Stimulated activated CD8-positive, alpha-beta memory T cell treated with anti-CD3 and anti-CD28 coated beads, Interleukin-7, amount 100 ng/mL, for 1 hour (primary cell): ENCODE data around the gene ZBTB7A.
A peak's percentile ranks its signal among the peaks of the same experiment; 100 is the strongest.

ENCODE experiments used
- DNase-seq, 2 donors: peaks; one replicate each; pipeline ENCODE4 v3.0.0-alpha.2; 2020; ENCODE audit warnings: low read depth in 2 of 2

Gene ZBTB7A

DNA sequence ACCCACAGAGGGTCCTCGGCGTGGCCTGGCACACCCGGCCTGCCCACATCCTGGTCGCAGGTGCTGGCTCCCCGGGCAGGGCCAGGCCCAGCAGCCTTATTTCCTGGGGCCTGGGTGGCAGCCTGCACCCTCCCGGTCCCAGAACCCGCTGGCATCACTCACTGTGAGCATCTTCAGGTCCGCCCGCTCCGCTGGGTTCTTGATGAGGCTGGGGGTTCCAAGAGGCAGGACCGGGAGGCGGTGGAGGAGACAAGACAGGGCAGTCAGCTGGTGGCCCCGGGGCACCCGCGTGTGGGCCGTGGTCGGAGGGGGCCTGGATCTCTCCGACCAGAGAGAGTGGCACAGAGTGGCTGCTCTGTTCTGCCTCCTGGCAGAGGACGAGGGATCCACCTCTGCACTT, 27.6 kb upstream of the ZBTB7A start:
- no peak for DNase-seq

DNA sequence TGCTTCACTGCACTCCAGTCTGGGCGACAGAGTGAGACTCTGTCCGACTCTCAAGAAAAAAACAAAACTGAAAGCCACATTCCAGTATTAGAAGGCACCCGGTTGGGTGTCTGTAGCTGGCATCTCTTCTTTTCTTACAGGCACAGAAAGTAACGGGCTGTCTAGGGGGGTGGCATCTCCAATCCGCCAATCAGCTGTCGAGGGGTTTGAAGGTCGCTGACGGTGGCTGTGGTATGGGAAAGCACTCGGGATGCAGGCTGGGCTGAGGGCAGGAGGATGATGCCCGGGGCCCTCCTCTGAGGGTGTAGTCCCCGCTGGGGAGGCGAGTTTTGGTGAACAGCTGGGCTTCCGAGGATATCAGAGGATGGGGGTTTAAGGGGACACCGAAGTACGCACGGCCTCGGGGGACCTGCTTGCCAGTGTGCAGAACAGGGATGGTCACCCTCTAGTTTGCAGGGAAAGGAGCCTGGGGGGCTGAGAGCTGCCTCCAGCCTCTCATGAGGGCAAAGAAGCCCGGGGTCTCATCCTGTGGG, 27.0 kb upstream of the ZBTB7A start:
- DNase-seq, result no peak

DNA sequence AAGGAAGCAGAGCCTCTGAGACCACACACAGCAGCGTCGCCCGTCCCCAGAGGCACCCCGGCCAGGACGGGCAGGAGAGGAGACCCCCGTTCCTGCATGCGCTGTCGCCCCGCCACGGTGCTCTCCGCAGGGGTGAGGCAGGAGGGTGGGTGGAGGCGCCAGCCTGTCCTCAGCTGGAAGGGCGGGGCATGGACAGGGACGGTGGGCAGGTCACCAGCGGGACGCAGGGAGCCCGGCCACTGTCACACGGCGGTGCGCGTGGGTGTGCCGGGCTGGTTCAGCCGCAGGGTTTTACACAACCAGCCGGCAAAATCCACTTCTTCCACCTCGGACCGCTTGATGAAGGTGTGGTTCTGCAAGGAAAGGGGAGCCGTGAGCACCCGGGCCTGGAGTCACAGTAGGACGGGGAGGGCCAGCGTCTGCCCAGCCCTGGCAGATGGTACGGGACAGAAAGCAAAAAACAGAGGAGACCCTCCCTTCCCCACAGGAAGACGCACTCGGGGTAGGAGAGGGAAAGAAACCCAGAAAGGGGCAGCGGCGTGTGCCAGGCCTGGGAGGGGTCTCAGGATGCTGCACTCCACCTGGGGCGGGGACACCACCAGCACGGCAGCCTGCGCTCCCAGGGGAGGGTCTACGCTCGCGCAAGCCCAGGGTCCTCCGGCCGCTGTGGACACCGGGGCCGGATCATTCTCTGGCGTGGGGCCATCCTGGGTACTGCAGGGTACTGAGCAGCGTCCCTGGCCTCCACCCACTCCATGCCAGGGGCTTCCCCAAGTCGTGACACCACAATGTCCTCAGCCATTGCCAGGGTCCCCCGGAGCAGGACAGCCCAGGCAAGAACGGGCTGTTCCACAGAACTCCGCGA, 23.9 kb upstream of the ZBTB7A start:
- DNase-seq, result no peak

DNA sequence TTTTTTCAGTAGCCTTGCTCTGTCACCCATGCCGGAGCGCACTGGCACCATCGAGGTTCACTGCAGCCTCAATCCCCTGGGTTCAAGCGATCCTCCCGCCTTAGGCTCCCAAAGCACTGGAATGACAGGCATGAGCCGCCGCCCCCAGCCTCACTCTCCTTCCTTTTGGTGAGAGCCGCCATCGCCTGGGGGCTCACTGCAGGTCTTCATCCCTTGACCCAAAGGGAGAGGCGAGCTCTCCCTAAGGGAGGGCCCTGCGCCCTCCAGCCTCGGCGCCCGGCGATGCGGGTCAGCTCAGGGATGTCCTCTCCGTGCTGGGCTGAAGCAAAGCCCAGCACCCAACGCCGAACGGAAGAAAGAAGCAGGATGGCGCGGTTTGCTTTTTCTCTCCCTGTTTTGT, 23.2 kb upstream of the ZBTB7A start:
- DNase-seq, result no peak

DNA sequence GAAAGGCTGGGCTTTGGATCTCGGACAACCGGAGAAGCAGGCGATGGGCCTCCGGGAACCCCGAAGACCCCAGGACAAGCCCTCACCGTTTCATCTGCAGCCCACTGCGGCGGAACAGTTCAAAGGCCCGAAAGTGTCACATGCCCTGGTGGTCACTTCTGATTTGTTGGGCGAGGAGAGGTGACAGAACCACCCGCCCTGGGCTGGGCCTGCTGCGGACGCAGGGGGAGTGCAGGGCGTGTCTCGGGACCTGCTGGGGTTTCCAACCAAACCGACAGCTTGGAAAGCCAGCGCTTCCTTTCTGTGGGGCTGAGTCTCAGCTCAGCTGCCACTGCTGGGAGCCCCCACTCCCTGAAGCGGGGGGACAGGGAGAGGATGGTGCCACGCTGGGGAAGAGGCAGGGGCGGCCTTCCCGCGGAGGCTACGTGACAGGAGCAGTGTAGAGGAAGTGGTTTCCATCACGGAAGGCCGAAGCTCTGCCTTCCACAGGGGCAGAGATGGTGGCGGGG, 22.8 kb upstream of the ZBTB7A start:
- DNase-seq, result peak in 1 of 2 donors; percentile 26

DNA sequence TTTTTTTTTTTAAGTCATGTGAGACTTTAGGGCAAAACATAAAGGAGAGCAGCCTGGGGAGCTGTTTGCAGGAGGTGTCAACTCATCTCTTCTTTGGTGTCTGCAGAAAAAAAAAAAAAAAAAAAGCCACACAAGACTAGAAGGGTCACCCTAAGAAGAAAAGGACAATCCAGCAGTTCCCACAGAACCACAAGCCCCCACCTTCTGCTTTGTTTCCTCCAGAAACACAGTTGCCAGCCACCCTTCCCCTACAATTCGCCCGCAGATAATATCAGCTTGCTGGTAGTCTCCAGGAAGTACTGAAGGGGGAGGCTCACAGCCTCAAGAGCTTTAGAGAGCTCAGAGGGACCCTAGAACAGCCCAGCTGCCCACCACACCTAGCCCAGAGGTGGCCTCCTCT, 22.3 kb upstream of the ZBTB7A start:
- peak in 1 of 2 donors; percentile 36 for DNase-seq

DNA sequence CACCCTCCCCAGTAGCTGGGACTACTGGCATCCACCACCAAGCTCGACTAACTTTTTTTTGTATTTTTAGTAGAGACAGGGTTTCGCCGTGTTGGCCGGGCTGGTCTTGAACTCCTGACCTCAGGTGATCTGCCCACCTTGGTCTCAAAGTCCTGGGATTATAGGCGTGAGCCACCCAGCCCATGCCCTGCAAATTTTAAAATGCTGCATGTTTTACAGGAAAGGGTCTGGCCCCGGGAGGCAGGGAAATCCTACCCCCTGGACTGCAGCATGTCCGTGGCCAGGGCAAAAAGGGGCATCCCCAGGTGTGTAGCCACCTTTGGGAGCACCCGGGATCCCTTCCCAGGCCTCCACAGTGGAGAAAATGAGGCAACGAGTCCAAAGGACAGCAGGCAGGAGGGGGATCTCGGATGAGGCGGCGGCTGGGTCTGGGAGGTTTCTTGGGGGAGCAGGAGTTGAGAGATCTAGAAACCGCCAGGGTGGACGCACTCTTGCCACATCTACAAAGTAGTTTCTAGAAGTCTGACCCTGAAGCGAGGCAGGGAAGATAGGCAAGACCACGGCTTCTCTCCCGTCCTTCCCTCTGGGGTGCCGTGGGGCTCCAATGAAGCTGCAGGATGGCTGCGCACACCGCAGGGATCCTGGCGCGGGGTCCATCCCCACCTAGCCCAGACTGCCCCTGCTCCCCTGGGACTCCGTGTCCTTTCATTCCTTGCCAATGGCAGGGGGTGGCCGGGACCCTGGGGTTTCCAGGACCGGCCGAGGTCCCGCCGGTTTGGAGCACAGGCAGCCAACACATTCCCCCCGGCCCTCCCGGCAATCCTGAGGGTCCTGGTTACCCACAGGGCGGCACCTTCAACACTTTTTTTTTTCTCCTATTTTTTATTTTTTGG, 21.3 kb upstream of the ZBTB7A start:
- DNase-seq, result no peak

DNA sequence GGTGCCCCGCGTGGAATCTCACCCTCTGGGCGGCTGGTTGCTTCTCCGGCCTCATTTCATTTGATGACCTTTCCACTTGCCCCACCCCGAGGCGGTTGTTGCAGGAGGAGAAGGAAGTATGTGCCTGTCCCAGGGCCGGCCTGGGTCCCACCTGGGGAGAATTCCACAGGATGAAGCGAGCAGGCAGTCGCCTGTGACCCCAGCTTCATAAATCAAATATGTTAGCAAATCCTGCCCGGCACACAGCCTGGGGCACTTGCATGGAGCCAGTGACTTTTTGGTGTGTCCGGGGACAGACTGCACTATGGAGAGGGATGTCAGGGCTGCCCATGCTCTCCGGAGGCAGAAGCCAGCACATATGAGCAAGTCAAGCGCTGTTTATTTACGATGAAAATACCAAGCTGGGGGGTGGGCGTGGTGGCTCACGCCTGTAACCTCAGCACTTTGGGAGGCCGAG, 19.7 kb upstream of the ZBTB7A start:
- DNase-seq, result no peak

DNA sequence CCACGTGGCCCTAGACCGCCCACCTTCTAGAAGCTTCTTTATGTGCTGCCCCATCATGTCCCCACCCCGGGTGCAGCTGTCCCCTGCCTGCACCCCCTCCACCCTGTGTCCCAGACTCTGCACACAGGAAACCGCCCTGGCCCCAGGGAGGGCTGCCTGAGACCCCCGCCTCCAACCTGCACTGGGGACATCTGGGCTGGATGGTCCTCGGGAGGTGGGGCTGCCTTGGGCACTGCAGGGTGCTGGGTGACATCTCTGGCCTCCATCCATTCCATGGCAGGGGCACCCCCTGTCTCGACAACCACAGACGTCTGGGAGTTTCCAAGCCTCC, 17.8 kb upstream of the ZBTB7A start:
- no peak for DNase-seq

DNA sequence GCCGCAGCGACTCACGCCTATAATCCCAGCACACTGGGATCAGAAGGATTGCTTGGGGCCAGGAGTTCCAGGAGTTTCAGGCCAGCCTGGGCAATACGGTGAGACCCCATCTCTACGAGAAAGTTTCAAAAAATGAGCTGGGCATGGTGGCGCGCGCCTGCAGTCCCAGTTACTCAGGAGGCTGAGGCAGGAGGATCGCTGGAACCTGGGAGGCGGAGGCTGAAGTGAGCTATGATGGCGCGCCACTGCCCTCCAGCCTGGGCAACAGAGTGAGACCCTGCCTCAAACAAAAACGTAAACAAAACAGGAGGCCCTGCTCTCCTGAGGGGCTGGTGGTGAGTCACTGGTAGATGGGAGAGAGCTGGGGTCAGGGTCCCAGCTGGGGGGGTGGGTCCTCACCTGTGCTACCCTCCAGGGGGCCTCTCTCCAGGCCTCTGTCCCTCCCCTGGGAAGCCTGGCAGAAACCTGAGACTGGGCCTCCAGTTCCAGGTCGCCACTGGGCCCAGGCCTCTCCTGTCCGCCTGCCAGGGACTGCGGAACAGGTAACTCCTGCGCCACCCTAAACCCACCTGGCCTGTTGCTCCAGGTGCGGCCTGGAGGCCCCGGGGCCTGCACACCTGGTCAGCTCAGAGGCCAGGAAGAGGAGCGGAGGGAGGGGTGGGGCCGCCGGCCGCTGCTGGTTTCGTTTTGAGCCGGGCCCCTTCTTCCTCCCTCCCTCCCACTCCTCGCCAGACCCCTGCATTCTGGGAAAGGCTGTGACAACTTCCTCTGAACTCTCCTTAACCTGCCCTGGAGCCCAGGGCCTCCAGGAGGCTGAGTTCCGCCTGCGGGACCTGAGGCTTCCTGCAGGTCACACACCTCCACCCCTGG, 17.2 kb upstream of the ZBTB7A start:
- DNase-seq, result no peak

DNA sequence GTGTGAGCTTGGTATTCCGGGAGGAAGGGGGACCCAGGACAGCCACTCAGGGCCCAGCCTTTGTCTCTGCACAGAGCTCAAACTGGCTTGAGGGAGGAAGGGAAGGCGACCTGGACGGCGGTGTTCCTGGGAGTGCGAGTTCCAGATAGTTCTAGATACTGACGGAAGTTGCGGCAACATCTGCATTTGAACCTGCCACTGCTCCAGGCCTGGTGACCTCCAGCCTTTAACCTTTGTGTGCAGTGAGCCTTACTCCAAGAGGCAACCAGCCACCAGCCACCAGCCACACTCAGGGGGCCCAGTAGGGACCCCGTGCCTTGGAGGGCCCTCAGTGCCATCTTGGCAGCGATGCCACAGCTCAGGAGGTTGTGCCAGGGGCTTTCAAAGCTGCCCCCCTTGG, 15.5 kb upstream of the ZBTB7A start:
- no peak for DNase-seq

DNA sequence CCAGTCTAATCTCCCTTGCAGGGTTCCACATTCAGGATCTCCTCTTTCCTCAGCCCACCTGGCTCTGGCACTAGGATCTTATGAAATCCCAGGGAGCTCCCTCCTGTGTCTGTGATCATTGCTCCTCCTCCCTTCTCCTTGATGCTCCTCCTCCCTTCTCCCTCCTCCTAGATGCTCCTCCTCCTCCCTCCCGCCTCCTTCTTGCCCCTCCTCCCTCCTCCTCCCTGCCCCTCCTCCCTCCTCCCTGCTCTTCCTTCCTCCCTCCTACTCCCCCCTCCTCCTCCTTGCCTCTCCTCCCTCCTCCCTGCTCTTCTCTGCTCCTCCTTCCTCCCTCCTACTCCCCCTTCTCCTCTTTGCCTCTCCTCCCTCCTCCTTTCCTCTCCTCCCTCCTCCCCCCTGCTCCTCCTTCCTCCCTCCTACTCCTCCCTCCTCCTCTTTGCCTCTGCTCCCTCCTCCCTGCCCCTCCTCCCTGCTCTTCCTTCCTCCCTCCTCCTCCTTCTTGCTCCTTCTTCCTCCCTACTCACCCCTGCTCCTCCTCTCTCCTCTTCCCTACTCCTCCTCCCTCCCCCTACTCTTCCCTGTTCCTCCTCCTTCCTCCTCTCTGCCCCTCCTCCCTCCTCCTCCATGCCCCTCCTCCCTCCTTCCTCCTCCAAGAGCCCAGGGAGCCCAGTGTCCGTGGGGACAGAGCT, 14.9 kb upstream of the ZBTB7A start:
- DNase-seq, result no peak

DNA sequence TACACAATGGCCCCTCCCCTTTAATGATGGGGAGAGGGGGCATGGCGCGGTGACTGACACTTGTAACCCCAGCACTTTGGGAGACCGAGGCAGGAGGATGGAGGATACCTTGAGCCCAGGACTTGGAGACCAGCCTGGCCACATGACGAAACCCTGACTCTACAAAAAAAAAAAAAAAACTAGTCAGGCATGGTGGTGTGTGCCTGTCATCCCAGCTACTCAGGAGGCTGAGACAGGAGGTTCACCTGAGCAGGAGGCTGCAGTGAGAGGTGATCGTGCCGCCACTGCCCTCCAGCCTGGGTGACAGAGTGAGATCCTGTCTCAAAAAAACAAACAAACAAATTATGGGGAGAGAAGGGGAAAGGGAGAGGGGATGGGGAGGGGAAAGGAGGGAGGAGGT, 13.8 kb upstream of the ZBTB7A start:
- DNase-seq, result no peak

DNA sequence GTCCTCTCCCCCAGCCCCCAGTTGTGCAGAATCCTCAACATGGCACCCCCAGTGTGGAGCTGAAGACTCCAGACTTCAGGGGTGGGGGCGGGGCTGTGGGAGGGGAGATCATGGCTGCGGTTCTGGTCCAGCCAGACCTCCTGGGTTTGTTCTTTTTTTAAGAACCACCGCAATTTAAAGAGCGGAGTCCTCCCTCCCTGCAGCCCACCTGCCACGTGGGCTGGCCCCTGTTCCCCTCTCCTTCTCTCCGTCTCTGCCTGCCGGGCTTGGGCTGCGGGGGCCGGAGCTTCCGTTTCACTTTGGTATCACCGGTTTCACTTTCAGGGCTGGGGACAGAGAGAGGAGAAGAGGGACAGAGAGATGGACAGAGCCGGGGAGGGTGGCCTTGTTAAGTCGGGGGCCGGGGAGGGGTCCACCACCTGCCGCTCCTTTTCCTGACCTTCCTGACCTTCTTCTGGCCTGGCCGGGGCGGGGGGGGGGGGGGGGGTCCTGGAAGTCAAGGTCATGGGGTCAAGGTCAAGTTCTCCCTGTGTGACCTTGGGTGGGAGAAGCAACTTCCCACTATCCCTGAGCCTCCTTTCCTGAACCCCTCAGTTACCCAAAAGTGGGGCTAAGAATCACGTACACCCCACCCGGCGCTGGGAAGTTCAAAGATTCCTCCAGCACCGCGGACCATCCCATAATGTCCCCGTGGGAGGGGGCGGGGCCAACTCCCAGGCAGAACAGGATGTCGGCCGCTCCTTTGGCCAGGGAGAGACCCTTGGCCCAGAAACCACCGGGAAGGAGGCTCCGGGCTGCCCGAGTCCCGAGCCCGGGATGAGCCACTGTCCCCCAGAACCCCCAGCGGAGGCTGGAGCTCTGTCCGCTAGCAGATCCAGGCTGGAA, 11.3 kb upstream of the ZBTB7A start:
- peak in 1 of 2 donors; percentile 27 for DNase-seq

DNA sequence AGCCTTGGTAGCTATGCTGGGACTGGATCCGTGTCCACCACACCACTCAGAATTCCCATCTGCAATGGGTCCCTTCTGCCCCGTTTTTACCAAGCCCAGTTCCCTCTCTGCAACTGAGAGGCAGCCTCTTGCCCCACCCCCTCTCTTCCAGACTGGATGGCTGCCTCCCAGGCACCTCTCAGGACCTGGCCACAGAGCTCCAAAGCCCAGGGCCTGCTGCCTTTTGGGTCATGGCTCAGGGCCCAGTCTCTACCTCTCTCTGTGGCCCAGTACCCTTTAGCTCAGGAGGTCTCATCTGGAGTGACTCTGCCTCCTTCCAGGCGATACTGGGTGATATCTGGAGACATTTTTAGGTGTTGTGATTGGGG, 10.3 kb upstream of the ZBTB7A start:
- DNase-seq, result no peak

DNA sequence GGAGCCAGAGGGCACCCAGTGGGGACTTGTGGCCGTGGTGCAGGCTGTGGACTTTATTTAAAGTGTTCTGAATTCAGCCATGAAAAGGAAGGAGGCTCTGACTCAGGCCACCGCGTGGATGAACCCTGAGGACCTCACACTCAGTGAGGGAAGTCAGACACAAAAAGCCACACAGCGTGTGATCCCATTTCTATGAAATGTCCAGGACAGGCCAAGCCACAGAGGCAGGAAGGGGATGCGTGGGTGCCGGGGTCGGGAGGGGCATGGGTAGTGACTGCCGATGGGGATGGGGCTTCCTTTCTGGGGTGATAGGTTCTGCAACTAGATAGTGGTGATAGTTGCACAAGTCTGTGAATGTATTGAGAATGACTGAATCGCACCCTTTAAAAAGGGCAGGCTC, 8.7 kb upstream of the ZBTB7A start:
- DNase-seq, result no peak

DNA sequence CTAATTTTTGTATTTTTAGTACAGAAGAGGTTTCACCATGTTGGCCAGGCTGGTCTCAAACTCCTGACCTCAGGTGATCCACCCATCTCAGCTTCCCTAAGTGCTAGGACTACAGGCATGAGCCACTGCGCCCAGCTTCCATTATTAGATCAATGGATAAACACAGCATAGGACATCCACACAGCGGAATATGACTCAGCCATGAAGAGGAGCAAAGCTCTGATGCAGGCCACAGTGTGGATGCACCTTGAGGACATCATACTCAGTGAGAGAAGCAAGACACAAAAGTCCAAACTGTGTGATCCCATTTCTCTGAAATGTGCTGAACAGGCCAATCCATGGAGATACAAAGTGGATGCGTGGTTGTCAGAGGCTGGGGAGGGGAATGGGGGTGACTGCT, 4.9 kb upstream of the ZBTB7A start:
- no peak for DNase-seq

DNA sequence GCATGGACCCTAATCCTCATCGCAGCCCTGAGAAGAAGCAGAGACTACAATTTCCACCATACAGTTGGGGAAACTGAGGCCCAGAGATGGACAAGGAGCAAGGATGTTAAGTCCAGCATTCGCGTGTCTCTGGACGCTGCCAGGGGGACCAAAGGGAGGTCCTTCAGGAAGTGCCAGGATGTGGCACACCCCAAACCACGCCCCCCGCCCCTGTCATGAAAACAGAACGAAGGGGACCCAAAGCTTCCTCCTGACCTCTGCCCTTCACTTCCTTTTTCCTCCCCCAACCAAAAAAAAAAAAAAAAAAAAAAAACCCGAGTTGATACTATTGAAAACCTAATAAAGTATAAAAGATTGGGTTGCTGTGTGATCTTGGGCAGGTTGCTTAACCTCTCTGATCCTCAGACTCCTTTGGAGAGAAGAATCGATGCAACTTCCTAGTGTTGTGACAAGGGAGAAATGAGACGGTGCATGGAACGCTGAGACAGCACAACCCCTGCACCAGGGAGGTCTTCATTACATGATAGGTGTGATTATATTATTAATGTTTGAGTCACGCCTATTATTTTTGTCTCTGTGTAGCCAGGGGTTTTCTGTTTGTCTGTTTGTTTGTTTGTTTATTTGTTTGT, 2.7 kb upstream of the ZBTB7A start:
- no peak for DNase-seq
